IPS DF 6.9 (cell line): ENCODE results near the gene DGCR8.

Experiments
- DNase-seq: peaks from one replicate; pipeline ENCODE4 v3.0.0-alpha.2; 2013; ENCODE audit warnings: low read depth, low spot score
- H3K27ac ChIP-seq: one replicate; pipeline ENCODE4 v1.5.1; 2013; ENCODE audit warnings: low read length, control low read depth
- H3K27me3 ChIP-seq: 2 replicates; pipeline ENCODE4 v1.6.1; 2013; ENCODE audit warnings: mild to moderate bottlenecking, low read length; ENCODE audit not compliant: control insufficient read depth, insufficient read depth
- H3K36me3 ChIP-seq: 2 replicates; pipeline ENCODE4 v1.6.1; 2013; ENCODE audit warnings: low read length; ENCODE audit not compliant: control insufficient read depth, insufficient read depth
- H3K4me1 ChIP-seq: 2 replicates; pipeline ENCODE4 v1.6.1; 2013; ENCODE audit warnings: low read length; ENCODE audit not compliant: control insufficient read depth, insufficient read depth
- H3K4me3 ChIP-seq: 2 replicates; pipeline ENCODE4 v1.5.1; 2013; ENCODE audit warnings: mild to moderate bottlenecking, low read length
- H3K9me3 ChIP-seq: 2 replicates; pipeline ENCODE4 v1.6.1; 2013; ENCODE audit warnings: low read length, inconsistent platforms; ENCODE audit not compliant: control insufficient read depth, insufficient read depth
- WGBS: extraction: QIAGEN DNeasy Blood & Tissue Kit; methylation state at CpG from one replicate; pipeline ENCODE4 v1.1.7; 2013; ENCODE audit warnings: mixed read lengths, missing lambda C conversion rate; ENCODE audit not compliant: insufficient read length, insufficient coverage; 5-methylcytosine and 5-hydroxymethylcytosine counted together

DGCR8 gene

DNA sequence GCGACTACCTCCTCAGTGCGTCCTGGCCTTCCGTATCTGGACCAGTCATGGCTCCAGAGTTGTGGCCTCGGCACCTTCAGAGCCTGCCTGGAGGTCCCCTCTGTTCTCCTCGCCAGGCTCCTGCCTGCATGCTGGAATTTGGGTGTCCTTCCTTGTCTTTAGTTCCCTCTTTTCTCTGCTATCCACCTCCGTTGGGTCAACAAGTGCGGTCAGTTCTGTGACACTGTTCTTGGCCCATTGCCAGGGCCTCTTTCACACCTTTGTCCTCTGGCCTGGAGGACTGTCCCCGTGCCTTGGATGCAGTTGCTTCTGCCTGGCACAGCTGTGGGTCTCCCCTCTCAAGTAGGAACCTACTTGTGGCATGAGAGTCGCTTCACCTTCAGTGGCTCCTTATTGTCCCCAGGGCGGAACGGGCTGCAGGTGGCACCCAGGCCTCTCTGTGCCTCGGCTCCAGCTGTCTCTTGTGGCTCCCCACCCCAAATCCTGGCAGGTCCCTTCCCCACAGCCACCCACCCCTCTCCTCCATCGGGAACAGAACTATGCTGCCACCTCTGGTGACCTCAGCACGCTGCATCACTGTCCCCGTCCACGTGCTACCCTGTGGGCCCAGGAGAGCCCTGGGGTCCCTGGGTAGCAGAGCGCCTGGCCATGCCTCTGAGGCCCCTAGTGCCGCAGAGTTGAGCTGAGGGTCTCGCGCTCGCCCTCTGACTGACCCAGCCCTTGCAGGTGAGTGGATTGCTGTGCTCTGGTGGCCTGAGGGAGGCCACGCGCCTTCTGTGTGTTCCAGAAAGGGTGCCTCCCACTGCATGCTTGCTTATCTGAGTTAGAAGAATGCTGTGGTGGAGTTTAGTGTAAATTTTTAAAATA is 4.7 kb downstream of the DGCR8 start:
- no CpG with 5 or more reads among the region's 23 CpGs for WGBS
- Histone ChIP-seq H3K27ac (no peak overlapping the region), H3K36me3 (peaks cover 39% of the 10 kb centered on the region), H3K9me3 (no peaks in the 10 kb centered on the region), H3K4me1 (peaks cover 1% of the 10 kb centered on the region; the same call in 1 of the 2 replicates), H3K27me3 (no peaks in the 10 kb centered on the region), H3K4me3 (no peak overlapping the region)
- no peak for DNase-seq

DNA sequence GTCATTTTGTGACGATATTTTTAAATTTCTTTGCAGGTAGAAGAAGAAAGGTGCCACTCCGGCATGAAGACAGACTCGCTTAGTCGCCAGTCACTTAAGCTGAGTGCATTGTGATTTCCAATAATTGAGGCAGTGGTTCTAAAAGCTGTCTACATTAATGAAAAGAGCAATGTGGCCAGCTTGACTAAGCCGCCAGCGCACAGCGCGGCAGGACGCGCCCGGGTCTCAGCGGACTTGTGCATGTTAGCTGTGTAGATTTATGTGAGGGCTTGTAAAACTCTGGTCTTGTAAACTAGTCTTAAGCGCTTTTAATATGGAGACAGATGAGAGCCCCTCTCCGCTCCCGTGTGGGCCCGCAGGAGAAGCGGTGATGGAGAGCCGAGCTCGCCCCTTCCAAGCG is 5.6 kb downstream of the DGCR8 start:
- no peak overlapping the region for H3K4me3 ChIP-seq
- no peaks in the 10 kb centered on the region for H3K9me3 ChIP-seq
- no peaks in the 10 kb centered on the region for H3K27me3 ChIP-seq
- peaks cover 1% of the 10 kb centered on the region; the same call in 1 of the 2 replicates for H3K4me1 ChIP-seq
- no peak for DNase-seq
- H3K27ac ChIP-seq = no peak overlapping the region
- WGBS = no CpG with 5 or more reads among the region's 20 CpGs
- peaks cover 47% of the 10 kb centered on the region for H3K36me3 ChIP-seq

DNA sequence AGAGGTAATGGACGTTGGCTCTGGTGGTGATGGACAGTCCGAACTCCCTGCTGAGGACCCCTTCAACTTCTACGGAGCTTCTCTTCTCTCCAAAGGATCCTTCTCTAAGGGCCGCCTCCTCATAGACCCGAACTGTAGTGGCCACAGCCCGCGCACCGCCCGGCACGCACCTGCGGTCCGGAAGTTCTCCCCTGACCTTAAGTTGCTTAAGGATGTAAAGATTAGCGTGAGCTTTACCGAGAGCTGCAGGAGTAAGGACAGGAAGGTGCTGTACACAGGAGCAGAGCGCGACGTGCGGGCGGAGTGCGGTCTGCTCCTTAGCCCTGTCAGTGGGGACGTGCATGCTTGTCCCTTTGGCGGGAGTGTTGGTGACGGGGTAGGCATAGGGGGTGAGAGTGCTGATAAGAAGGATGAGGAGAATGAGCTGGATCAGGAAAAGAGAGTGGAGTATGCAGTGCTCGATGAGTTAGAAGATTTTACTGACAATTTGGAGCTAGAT is 6.1 kb downstream of the DGCR8 start:
- Histone ChIP-seq H3K27ac (no peak overlapping the region), H3K27me3 (no peaks in the 10 kb centered on the region), H3K4me1 (peaks cover 1% of the 10 kb centered on the region; the same call in 1 of the 2 replicates), H3K9me3 (no peaks in the 10 kb centered on the region), H3K4me3 (no peak overlapping the region), H3K36me3 (peaks cover 51% of the 10 kb centered on the region)
- no peak for DNase-seq
- WGBS = no CpG with 5 or more reads among the region's 24 CpGs

DNA sequence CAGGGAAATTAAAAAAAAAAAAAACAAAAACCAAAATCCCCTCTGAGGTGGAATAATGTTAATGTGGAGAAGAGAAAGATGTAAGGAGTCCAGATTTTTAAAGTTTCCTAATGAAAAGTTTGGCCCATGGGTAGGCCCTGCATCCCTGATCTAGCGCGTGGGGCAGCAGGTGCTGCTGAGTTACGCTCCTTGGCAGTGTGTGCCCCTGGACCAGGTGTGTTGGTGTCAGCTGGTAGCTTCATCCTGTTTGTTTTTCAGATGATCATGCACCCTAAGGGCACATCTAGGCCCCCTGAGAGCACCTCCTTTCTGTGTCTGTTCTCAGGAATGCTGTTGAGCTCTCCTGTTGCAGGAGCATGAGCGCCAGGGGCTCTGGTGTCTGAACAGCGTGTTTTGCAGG is 6.7 kb downstream of the DGCR8 start:
- Histone ChIP-seq H3K9me3 (no peaks in the 10 kb centered on the region), H3K4me1 (peaks cover 1% of the 10 kb centered on the region; the same call in 1 of the 2 replicates), H3K4me3 (no peak overlapping the region), H3K27ac (no peak overlapping the region), H3K36me3 (peaks cover 58% of the 10 kb centered on the region), H3K27me3 (no peaks in the 10 kb centered on the region)
- no CpG with 5 or more reads among the region's 5 CpGs for WGBS
- DNase-seq = no peak

DNA sequence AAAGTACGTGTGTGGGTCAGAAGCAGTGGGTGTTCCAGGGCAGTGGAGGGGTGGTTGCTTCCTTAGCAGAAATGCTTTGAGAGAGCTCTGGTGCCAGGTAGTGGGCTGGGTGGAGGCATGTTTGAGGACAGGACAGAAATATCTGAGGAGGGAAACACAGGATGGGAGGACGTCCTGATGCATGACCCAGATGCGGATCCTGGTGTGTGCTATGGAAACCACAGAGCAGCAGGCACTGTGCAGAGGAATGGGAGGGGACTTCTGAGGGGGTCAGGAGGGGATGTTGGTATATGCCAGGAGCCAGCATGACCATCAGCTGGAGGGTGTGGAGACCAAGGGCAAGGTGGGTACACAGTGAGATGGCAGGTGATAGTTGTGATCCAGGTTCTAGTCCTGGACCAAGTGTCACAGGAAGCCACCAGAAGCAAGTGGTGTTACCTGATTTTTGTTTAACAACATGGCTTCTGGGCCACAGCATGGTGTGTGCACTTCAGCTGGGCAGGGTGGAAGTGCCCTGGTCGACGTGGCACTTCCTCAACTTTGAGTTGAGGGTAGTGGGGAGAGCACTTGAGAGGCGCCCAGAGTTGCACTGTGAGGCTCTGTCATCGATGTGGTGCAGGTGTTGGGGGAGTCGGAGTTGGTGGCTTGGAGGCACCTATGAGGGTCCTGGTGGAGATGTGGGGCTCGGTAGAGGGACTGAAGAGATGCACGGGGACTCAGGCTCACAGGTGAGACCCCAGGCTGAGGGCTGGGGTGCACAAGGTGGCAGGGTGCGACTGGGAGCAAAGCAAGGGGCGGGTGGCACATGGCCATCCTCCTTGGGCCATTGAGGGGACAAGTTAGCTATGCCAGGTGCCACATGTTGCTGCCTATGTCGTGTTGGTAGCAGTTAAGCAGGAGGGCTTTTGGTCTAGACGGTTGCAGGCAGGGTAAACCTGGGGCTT is 7.5 kb downstream of the DGCR8 start:
- no peak for DNase-seq
- Histone ChIP-seq H3K4me1 (peaks cover 1% of the 10 kb centered on the region; the same call in 1 of the 2 replicates), H3K27me3 (no peaks in the 10 kb centered on the region), H3K9me3 (no peaks in the 10 kb centered on the region), H3K27ac (no peak overlapping the region), H3K36me3 (peaks cover 66% of the 10 kb centered on the region), H3K4me3 (no peak overlapping the region)
- WGBS = no CpG with 5 or more reads among the region's 14 CpGs

DNA sequence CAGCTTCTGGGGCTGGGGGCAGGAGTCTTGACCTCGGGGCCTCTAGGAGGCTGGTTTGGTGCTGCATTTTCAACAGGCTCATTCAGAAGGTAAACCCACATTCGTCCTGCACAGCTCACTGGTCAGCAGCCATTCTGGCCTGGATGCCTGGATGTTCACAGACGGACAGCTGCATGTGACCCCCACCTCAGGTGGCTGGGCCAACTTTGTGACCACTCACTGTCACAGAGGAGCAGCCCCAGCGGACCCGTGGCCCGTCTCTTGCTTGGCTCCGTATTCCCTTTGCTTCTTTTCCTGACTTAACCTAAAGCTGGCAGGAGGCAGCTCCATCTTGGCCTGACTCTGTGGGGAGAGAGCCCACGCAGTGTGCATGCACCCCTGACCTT is 8.2 kb downstream of the DGCR8 start:
- H3K4me1 ChIP-seq = peaks cover 1% of the 10 kb centered on the region; the same call in 1 of the 2 replicates
- H3K9me3 ChIP-seq = no peaks in the 10 kb centered on the region
- H3K27me3 ChIP-seq = no peaks in the 10 kb centered on the region
- no CpG with 5 or more reads among the region's 8 CpGs for WGBS
- peaks cover 69% of the 10 kb centered on the region for H3K36me3 ChIP-seq
- H3K27ac ChIP-seq = no peak overlapping the region
- no peak overlapping the region for H3K4me3 ChIP-seq
- DNase-seq = no peak

DNA sequence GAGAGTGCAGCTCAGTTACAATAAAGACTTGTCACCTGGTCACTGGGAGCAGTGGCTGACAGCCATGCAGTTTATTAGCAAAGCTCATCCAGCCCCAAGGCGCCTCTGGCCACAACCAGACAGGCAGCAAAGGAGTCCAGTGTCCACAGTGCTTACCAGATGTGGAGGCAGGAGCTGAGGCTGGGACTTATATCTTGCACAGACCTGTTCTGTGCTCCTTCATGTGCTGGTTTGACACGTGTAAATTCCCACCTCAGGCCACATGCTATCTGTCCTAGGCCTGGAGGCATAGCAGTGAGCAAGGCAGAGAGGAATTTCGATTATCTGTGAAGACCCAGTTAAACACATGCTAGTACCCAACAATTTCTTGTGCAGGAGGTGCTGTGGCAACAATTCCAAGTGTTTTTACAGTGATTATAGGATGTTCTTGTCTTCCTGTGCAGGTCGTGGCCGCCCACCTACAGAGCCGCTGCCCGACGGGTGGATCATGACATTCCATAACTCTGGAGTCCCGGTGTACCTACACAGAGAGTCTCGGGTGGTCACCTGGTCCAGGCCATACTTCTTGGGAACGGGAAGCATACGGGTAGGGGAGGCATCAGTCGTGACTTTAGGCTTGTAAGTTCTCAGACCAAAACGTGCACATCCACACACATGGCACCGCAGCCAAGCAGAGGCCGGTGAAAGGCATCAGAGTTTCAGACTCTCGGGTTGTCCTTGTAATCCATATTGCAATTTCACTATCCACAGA is 9.4 kb downstream of the DGCR8 start:
- H3K4me3 ChIP-seq = no peak overlapping the region
- H3K27me3 ChIP-seq = no peaks in the 10 kb centered on the region
- no CpG with 5 or more reads among the region's 17 CpGs for WGBS
- H3K9me3 ChIP-seq = no peaks in the 10 kb centered on the region
- no peak for DNase-seq
- H3K27ac ChIP-seq = no peak overlapping the region
- no peaks in the 10 kb centered on the region for H3K4me1 ChIP-seq
- peaks cover 80% of the 10 kb centered on the region for H3K36me3 ChIP-seq

DNA sequence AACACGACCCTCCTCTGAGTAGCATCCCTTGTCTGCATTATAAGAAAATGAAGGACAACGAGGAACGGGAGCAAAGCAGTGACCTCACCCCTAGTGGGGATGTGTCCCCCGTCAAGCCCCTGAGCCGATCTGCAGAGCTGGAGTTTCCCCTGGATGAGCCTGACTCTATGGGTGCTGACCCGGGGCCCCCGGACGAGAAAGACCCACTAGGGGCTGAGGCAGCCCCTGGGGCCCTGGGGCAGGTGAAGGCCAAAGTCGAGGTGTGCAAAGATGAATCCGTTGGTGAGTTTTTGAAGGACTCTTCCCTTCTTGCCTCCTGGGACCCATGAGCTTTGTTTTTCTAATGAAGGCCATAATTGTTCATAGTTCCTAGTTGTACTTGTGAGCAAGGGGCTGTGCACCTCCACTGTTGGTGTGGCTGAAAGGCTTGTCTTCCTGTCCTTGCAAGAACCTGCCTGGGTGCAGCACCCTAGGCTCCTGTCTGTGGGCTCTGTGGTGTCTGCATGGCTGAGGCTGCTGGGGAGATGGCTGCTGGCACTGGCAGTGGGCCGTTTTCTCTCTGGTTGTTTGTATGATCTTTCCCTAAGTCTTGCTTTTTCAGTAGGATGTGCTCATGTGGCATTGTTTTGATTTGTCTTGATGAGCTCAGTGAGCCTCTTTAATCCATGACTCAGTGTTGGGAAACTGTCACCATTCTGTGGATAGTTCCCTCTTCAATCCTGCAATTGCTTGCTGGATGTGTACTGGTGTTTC is 10.1 kb downstream of the DGCR8 start:
- Histone ChIP-seq H3K27me3 (no peaks in the 10 kb centered on the region), H3K9me3 (no peaks in the 10 kb centered on the region), H3K27ac (no peak overlapping the region), H3K4me3 (no peak overlapping the region), H3K4me1 (no peaks in the 10 kb centered on the region), H3K36me3 (peaks cover 84% of the 10 kb centered on the region)
- no peak for DNase-seq
- WGBS = no CpG with 5 or more reads among the region's 11 CpGs

DNA sequence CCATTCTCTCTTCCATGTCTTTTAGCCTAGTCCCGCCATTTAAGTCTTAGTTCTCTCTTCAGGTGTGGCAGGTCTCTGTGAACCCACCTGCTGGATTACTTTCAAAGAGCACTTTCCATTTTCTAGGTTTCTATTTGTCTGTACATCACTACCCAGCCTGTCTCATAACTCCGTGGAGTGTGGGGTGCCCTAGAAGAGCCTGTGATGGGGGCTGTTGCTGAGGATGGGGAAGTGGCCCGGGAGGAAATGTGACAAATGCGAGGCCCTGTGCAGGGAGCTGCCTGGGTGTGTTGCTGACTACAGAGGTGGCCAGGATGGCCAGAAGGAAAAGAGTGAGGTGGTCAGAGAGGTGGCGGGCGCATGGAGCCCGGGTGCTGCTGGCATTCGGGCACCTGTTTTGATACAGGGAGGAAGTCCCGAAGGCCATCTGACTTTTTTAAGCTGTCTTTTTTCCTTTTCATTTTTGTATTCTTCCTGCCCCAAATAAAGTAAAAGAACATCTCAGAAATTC is 10.7 kb downstream of the DGCR8 start:
- H3K4me1 ChIP-seq = no peaks in the 10 kb centered on the region
- H3K36me3 ChIP-seq = peaks cover 88% of the 10 kb centered on the region
- WGBS = no CpG with 5 or more reads among the region's 9 CpGs
- no peaks in the 10 kb centered on the region for H3K27me3 ChIP-seq
- H3K4me3 ChIP-seq = no peak overlapping the region
- H3K9me3 ChIP-seq = no peaks in the 10 kb centered on the region
- DNase-seq = no peak
- no peak overlapping the region for H3K27ac ChIP-seq
